ENCODE results near the gene CHML.

DNA sequence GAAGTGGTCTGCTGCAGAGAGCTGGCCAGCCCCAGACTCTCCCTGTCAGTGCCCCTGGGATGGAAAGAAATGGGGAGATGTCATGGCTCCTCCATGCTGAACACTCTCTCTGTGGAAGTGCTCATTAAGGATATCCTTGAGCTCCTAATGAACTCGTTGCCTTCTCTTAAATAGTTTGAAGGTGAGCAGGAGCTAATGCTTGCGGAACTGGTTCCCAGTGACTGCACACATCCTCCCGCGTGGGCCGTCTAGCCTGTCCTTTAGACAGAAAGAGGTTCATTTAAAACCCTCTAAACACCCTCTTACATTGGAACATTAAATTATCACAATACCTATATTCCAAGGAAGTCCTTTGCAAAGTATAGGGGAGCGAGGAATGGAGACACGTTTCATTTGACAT, 6.0 kb upstream of the CHML start:
- TF ChIP-seq CTCF (IDR thresholded peaks at IDR 0.05; ENCODE audit: low read length) (no peak), EZH2 (IDR thresholded peaks at IDR 0.05; ENCODE audit: borderline replicate concordance, low read length) (no peak)
